Naive thymus-derived CD4-positive, alpha-beta T cell (primary cell): Measurements from ENCODE around the gene ERRFI1. TPM values are rescaled to one million over a fixed set of nuclear protein-coding genes. Genes with fewer than 3 reads are reported as not detected.

Source experiments
- ATAC-seq: fragments of 150-1000 bp; cut with Tn5 transposase; 2 replicates; pipeline ENCODE4 v1.10.0; 2021; ENCODE audit warnings: mild to moderate bottlenecking, moderate library complexity
- CTCF ChIA-PET: fragments of 350-600 bp; sonication (Branson Sonifier 250); formaldehyde crosslinking; loops from one replicate; lab custom pipeline; 2021; ENCODE audit warnings: antibody characterized with exemption; lab: Charles Lee
- POLR2A ChIA-PET: fragments of 350-600 bp; sonication (Branson Sonifier 250); formaldehyde crosslinking; loops from one replicate; lab custom pipeline; 2021; ENCODE audit warnings: antibody characterized with exemption, inconsistent platforms; lab: Charles Lee
- DNase-seq, 9 donors: peaks; one replicate each; pipeline versions ENCODE4 v3.0.0 to v3.0.0-alpha.2; 2020 to 2022; ENCODE audit warnings: mixed read lengths in 1 of 9
- H3K27ac ChIP-seq: one replicate; pipeline ENCODE4 v1.7.0; 2013; ENCODE audit warnings: mild to moderate bottlenecking, low read depth, low read length, moderate library complexity
- H3K27me3 ChIP-seq, 2 donors: one replicate each; pipeline ENCODE4 v1.7.0; 2013; ENCODE audit warnings: low read length in 2 of 2, mild to moderate bottlenecking in 2 of 2, moderate library complexity in 2 of 2; ENCODE audit not compliant: control insufficient read depth in 2 of 2, insufficient read depth in 2 of 2
- H3K36me3 ChIP-seq, 3 experiments: 1 replicate in 2 of 3; 2 replicates in 1 of 3; pipeline ENCODE4 v1.7.0; 2013; ENCODE audit warnings: low read length in 3 of 3, mild to moderate bottlenecking in 3 of 3, moderate library complexity in 1 of 3; ENCODE audit not compliant: insufficient read depth in 3 of 3, control insufficient read depth in 2 of 3
- H3K4me1 ChIP-seq, 2 donors: one replicate each; pipeline ENCODE4 v1.7.0; 2013; ENCODE audit warnings: low read length in 2 of 2, mild to moderate bottlenecking in 2 of 2, moderate library complexity in 1 of 2; ENCODE audit not compliant: control insufficient read depth in 2 of 2, insufficient read depth in 2 of 2
- H3K4me3 ChIP-seq: 2 replicates; pipeline ENCODE4 v1.7.0; 2013; ENCODE audit warnings: mild to moderate bottlenecking, low read length
- H3K9me3 ChIP-seq, 3 experiments: 1 replicate in 2 of 3; 2 replicates in 1 of 3; pipeline ENCODE4 v1.7.0; 2013; ENCODE audit warnings: low read length in 3 of 3; ENCODE audit not compliant: control insufficient read depth in 2 of 3
- H3K27ac Mint-ChIP-seq, 9 donors: one replicate each; pipeline ENCODE4 v1.8.0; 2020 to 2022; ENCODE audit warnings: mixed read lengths in 9 of 9, mild to moderate bottlenecking in 8 of 9, moderate library complexity in 5 of 9, inconsistent platforms in 2 of 9
- H3K27me3 Mint-ChIP-seq, 5 donors: one replicate each; pipeline ENCODE4 v1.8.0; 2021 to 2022; ENCODE audit warnings: mixed read lengths in 5 of 5, mild to moderate bottlenecking in 1 of 5
- H3K36me3 Mint-ChIP-seq, 5 donors: one replicate each; pipeline ENCODE4 v1.8.0; 2020 to 2022; ENCODE audit warnings: mixed read lengths in 5 of 5, mild to moderate bottlenecking in 3 of 5, inconsistent platforms in 1 of 5
- H3K4me1 Mint-ChIP-seq, 7 donors: one replicate each; pipeline ENCODE4 v1.8.0; 2020 to 2022; ENCODE audit warnings: mixed read lengths in 7 of 7, mild to moderate bottlenecking in 3 of 7, inconsistent platforms in 1 of 7
- H3K4me3 Mint-ChIP-seq, 10 donors: one replicate each; pipeline ENCODE4 v1.8.0; 2020 to 2022; ENCODE audit warnings: mild to moderate bottlenecking in 10 of 10, mixed read lengths in 10 of 10, moderate library complexity in 6 of 10, inconsistent platforms in 2 of 10
- H3K9me3 Mint-ChIP-seq, 11 donors: one replicate each; pipeline ENCODE4 v1.8.0; 2020 to 2022; ENCODE audit warnings: mixed read lengths in 11 of 11, mild to moderate bottlenecking in 4 of 11, inconsistent platforms in 1 of 11, moderate library complexity in 1 of 11
- intact Hi-C, 2 donors: fragments of 100-400 bp; cut with micrococcal nuclease; formaldehyde crosslinking; loops; one replicate each; pipeline ENCODE4 v1.15.1; 2023
- polyA plus RNA-seq, 2 donors: library from polyadenylated mRNA; unstranded; fragments of 300-500 nt; fragmentation: Illumina TruSeq; gene quantifications; one replicate each; pipeline ENCODE4 v1.2.3, GENCODE V29; 2021
- total RNA-seq, 6 experiments: library from RNA in 5 of 6; stranded (reverse) in 5 of 6; gene quantifications; 1 replicate in 5 of 6; 2 replicates in 1 of 6; pipeline ENCODE4 v1.2.3 and lab custom pipeline; 2021 to 2026

Gene ERRFI1
- total and polyA plus RNA-seq, 7 experiments from 2014 or later: 0.18 to 1.7 (median 0.84) TPM

GRCh38 chr1:8018492-8019228, 7.4 kb downstream of the ERRFI1 start:
- Histone ChIP-seq H3K4me1 (no peaks in the 10 kb centered on the region), H3K36me3 (no peaks in the 10 kb centered on the region), H3K4me3 (no peak overlapping the region), H3K9me3 (no peaks in the 10 kb centered on the region), H3K27ac (no peak overlapping the region), H3K27me3 (peaks cover 0 to 7% of the 10 kb centered on the region in 2 donors)
- no peak for ATAC-seq
- intact Hi-C loops: no loop called here
- CTCF ChIA-PET: interaction anchor here (1.2 to 8.6 kb wide), 3 partner anchors 11 to 330 kb away, joined by 3 to 100 read pairs (median 85); no protein-coding TSS in a partner anchor
- Mint-ChIP-seq H3K36me3 (no peaks in the 10 kb centered on the region), H3K4me1 (peaks cover 0 to 3% (median 0%) of the 10 kb centered on the region in 7 donors), H3K27me3 (peaks cover 16 to 46% (median 35%) of the 10 kb centered on the region in 5 donors), H3K4me3 (no peak overlapping the region), H3K9me3 (no peaks in the 10 kb centered on the region), H3K27ac (no peak overlapping the region)
- no peak for DNase-seq
- POLR2A ChIA-PET: no interaction called here

- Histone ChIP-seq H3K27ac (no peak overlapping the region), H3K9me3 (no peaks in the 10 kb centered on the region), H3K4me3 (no peak overlapping the region), H3K4me1 (no peaks in the 10 kb centered on the region), H3K36me3 (no peaks in the 10 kb centered on the region), H3K27me3 (peaks cover 0 to 7% of the 10 kb centered on the region in 2 donors)
- H3K27me3 Mint-ChIP-seq: peaks cover 16 to 36% (median 33%) of the 10 kb centered on the region in 5 donors
- no peak for ATAC-seq
- H3K9me3 Mint-ChIP-seq: no peaks in the 10 kb centered on the region
- peaks cover 0 to 3% (median 0%) of the 10 kb centered on the region in 7 donors for H3K4me1 Mint-ChIP-seq
- no peak overlapping the region for H3K27ac Mint-ChIP-seq
- no peak overlapping the region for H3K4me3 Mint-ChIP-seq
- ChIA-PET POLR2A (no interaction called here), CTCF (interaction anchor here (0.9 to 8.6 kb wide), 4 partner anchors 13 to 331 kb away, joined by 3 to 100 read pairs (median 46); no protein-coding TSS in a partner anchor)
- no peak for DNase-seq
- intact Hi-C loops: no loop called here
- no peaks in the 10 kb centered on the region for H3K36me3 Mint-ChIP-seq
These were observed 8.5 kb downstream of the ERRFI1 start for GRCh38 chr1:8017495-8018197.

GRCh38 chr1:8016895-8017241, 9.2 kb downstream of the ERRFI1 start:
- DNase-seq: no peak
- no peak overlapping the region for H3K27ac Mint-ChIP-seq
- H3K27ac ChIP-seq: no peak overlapping the region
- peaks cover 0 to 3% (median 0%) of the 10 kb centered on the region in 7 donors for H3K4me1 Mint-ChIP-seq
- H3K4me3 Mint-ChIP-seq: no peak overlapping the region
- CTCF ChIA-PET: interaction anchor here (2.0 to 8.6 kb wide), 3 partner anchors 14 to 332 kb away, joined by 6 to 100 read pairs (median 85); no protein-coding TSS in a partner anchor
- H3K9me3 ChIP-seq: no peaks in the 10 kb centered on the region
- no peaks in the 10 kb centered on the region for H3K4me1 ChIP-seq
- H3K4me3 ChIP-seq: no peak overlapping the region
- H3K36me3 ChIP-seq: no peaks in the 10 kb centered on the region
- peaks cover 0 to 7% of the 10 kb centered on the region in 2 donors for H3K27me3 ChIP-seq
- POLR2A ChIA-PET: no interaction called here
- H3K27me3 Mint-ChIP-seq: peaks cover 16 to 33% (median 30%) of the 10 kb centered on the region in 5 donors
- H3K36me3 Mint-ChIP-seq: no peaks in the 10 kb centered on the region
- H3K9me3 Mint-ChIP-seq: no peaks in the 10 kb centered on the region
- ATAC-seq: no peak
- intact Hi-C loops: no loop called here

DNA sequence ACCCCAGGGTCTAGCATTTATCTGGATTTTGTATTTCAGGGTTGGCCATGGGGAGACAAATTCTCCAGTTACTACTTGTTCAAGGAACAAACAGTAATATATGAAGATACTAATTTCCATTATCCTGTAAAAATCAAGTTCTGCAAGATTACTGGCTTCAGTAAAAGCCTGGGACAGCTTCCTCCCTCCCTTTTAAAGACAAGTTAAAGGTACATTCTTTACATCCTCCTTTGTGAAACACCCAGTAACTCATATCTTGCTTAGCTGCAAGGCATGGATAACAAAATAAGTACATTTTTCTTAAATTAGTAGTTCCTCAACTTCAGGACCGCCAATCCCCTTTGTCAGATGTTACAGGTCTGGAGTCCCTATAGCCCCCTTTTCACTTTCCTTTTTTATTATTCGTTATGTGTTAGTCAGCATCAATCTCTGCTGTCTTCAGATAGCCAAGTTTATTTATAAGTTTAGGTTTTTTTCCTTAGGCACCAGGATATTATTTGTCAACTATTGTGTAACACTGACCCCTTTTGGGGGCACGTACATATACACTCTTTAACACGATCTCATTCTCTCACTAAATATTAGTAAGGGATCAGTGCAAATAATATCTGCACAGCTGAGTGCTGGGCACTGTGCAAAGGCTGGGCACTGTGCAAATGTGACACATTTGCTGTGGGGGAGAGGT, 9.8 kb downstream of the ERRFI1 start:
- no peak overlapping the region for H3K27ac Mint-ChIP-seq
- Histone ChIP-seq H3K4me3 (no peak overlapping the region), H3K4me1 (no peaks in the 10 kb centered on the region), H3K9me3 (no peaks in the 10 kb centered on the region), H3K27ac (no peak overlapping the region), H3K27me3 (peaks cover 0 to 7% of the 10 kb centered on the region in 2 donors), H3K36me3 (no peaks in the 10 kb centered on the region)
- ATAC-seq: no peak
- intact Hi-C loops: no loop called here
- DNase-seq: no peak
- no peaks in the 10 kb centered on the region for H3K9me3 Mint-ChIP-seq
- H3K27me3 Mint-ChIP-seq: peaks cover 16 to 33% (median 27%) of the 10 kb centered on the region in 5 donors
- ChIA-PET CTCF (interaction anchor here (1.1 to 8.6 kb wide), 6 partner anchors 15 to 332 kb away, joined by 3 to 100 read pairs (median 6); no protein-coding TSS in a partner anchor), POLR2A (interaction anchor here (0.6 kb wide), 1 partner anchor 331 kb away, joined by 3 read pairs; no protein-coding TSS in a partner anchor)
- H3K36me3 Mint-ChIP-seq: no peaks in the 10 kb centered on the region
- peaks cover 0 to 3% (median 0%) of the 10 kb centered on the region in 7 donors for H3K4me1 Mint-ChIP-seq
- H3K4me3 Mint-ChIP-seq: no peak overlapping the region

DNA sequence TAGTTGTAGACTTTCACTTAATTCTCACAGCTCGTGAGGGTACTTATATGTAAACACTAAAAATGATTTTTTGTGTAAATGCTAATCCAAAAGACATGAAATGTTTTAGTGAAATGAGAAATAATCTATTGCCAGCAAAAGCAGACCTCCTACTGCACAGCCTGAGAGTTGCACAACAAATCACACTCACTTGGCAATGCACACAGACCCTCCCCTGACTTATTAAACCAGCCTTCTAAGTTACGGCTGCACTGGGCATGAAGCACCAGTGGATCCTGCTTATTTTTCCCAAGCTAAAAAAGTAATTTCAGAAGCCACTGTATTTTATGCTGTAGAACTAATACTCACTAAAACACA, 10.3 kb downstream of the ERRFI1 start:
- peaks cover 0 to 3% (median 0%) of the 10 kb centered on the region in 7 donors for H3K4me1 Mint-ChIP-seq
- ATAC-seq (no peak), DNase-seq (no peak)
- H3K27ac ChIP-seq: no peak overlapping the region
- peaks cover 0 to 7% of the 10 kb centered on the region in 2 donors for H3K27me3 ChIP-seq
- H3K36me3 Mint-ChIP-seq: no peaks in the 10 kb centered on the region
- ChIA-PET POLR2A (interaction anchor here (0.6 kb wide), 1 partner anchor 331 kb away, joined by 3 read pairs; no protein-coding TSS in a partner anchor), CTCF (interaction anchor here (0.6 to 8.6 kb wide), 15 partner anchors 8 to 555 kb away, joined by 3 to 100 read pairs (median 4); no protein-coding TSS in a partner anchor)
- intact Hi-C loops: loop anchor here (1.0 to 2.0 kb wide), 4 partner anchors 11 to 334 kb away; partner anchors contain the start of gene ERRFI1 (in 1 of the 2)
- no peaks in the 10 kb centered on the region for H3K9me3 Mint-ChIP-seq
- H3K27ac Mint-ChIP-seq: no peak overlapping the region
- H3K4me3 Mint-ChIP-seq: no peak overlapping the region
- no peak overlapping the region for H3K4me3 ChIP-seq
- no peaks in the 10 kb centered on the region for H3K36me3 ChIP-seq
- no peaks in the 10 kb centered on the region for H3K9me3 ChIP-seq
- H3K4me1 ChIP-seq: no peaks in the 10 kb centered on the region
- H3K27me3 Mint-ChIP-seq: peaks cover 16 to 31% (median 27%) of the 10 kb centered on the region in 5 donors
